ENCODE data around the gene GPR132.

- TF ChIP-seq RAD21 (IDR thresholded peaks at IDR 0.05; ENCODE audit: insufficient read depth, low read depth, low read length) (no peak), POLR2AphosphoS5 (IDR thresholded peaks at IDR 0.05; ENCODE audit: low read length) (no peak), CTCF (IDR thresholded peaks at IDR 0.05 in 2 of 3, conservative IDR thresholded peaks at IDR 0.05 in 1 of 3; ENCODE audit: control insufficient read depth in 2 of 3, extremely low read depth in 1 of 3, insufficient read depth in 1 of 3, low read depth in 3 of 3, low read length in 3 of 3) (no peak), EP300 (IDR thresholded peaks at IDR 0.05; ENCODE audit: borderline replicate concordance in 1 of 2, control insufficient read depth in 1 of 2, low read depth in 2 of 2, low read length in 2 of 2) (no peak), NRF1 (conservative IDR thresholded peaks at IDR 0.05; ENCODE audit: low read depth, low read length) (no peak), RBBP5 (conservative IDR thresholded peaks at IDR 0.05) (no peak), POLR2A (IDR thresholded peaks at IDR 0.05; ENCODE audit: low read depth, low read length) (no peak), EZH2 (IDR thresholded peaks at IDR 0.05; ENCODE audit: borderline replicate concordance, control insufficient read depth, low read depth, low read length) (no peak), CHD4 (IDR thresholded peaks at IDR 0.05) (no peak), ZZZ3 (IDR thresholded peaks at IDR 0.05; ENCODE audit: control insufficient read depth, insufficient read length, low read depth) (no peak), ELK1 (IDR thresholded peaks at IDR 0.05; ENCODE audit: low read depth, low read length) (no peak)
- TF ChIP-seq, protein P1, sequence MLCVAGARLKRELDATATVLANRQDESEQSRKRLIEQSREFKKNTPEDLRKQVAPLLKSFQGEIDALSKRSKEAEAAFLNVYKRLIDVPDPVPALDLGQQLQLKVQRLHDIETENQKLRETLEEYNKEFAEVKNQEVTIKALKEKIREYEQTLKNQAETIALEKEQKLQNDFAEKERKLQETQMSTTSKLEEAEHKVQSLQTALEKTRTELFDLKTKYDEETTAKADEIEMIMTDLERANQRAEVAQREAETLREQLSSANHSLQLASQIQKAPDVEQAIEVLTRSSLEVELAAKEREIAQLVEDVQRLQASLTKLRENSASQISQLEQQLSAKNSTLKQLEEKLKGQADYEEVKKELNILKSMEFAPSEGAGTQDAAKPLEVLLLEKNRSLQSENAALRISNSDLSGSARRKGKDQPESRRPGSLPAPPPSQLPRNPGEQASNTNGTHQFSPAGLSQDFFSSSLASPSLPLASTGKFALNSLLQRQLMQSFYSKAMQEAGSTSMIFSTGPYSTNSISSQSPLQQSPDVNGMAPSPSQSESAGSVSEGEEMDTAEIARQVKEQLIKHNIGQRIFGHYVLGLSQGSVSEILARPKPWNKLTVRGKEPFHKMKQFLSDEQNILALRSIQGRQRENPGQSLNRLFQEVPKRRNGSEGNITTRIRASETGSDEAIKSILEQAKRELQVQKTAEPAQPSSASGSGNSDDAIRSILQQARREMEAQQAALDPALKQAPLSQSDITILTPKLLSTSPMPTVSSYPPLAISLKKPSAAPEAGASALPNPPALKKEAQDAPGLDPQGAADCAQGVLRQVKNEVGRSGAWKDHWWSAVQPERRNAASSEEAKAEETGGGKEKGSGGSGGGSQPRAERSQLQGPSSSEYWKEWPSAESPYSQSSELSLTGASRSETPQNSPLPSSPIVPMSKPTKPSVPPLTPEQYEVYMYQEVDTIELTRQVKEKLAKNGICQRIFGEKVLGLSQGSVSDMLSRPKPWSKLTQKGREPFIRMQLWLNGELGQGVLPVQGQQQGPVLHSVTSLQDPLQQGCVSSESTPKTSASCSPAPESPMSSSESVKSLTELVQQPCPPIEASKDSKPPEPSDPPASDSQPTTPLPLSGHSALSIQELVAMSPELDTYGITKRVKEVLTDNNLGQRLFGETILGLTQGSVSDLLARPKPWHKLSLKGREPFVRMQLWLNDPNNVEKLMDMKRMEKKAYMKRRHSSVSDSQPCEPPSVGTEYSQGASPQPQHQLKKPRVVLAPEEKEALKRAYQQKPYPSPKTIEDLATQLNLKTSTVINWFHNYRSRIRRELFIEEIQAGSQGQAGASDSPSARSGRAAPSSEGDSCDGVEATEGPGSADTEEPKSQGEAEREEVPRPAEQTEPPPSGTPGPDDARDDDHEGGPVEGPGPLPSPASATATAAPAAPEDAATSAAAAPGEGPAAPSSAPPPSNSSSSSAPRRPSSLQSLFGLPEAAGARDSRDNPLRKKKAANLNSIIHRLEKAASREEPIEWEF (IDR thresholded peaks at IDR 0.05; ENCODE audit: insufficient replicate concordance, low read depth, low read length): no peak
Observed at GRCh38 chr14:105080161-105080560, 14.9 kb upstream of the GPR132 start.
